HG02870 (cell line): ENCODE data around the gene FAAH.
"Not testable (repeated sequence)": the region's sequence is repeated elsewhere in the genome, so short reads cannot be mapped to it uniquely, and the experiment has no call there.

Experiments
- ATAC-seq: cut with Tn5 transposase; IDR thresholded peaks from one replicate; pipeline ENCODE4 v1.9.1; 2021; ENCODE audit warnings: mild to moderate bottlenecking, moderate library complexity; ENCODE audit not compliant: unreplicated experiment

Gene FAAH

GRCh38 chr1:46394108-46394871, at the start of gene FAAH:
Gene FAAH (plus strand): TSS chr1:46394317. CDS start chr1:46394349, 32 bp downstream.
- ATAC-seq = no peak

- no peak for ATAC-seq
Observed at GRCh38 chr1:46344481-46344880, 49.6 kb upstream of the FAAH start.

GRCh38 chr1:46345281-46345680, 48.8 kb upstream of the FAAH start:
- ATAC-seq = no peak

GRCh38 chr1:46352363-46352762, 41.8 kb upstream of the FAAH start:
- no peak for ATAC-seq

- not testable (repeated sequence) for ATAC-seq
Observed at GRCh38 chr1:46355920-46356319, 38.2 kb upstream of the FAAH start.

GRCh38 chr1:46362158-46362557, 32.0 kb upstream of the FAAH start:
- no peak for ATAC-seq

- no peak for ATAC-seq
Observed at GRCh38 chr1:46363121-46363520, 31.0 kb upstream of the FAAH start.

GRCh38 chr1:46364612-46365011, 29.5 kb upstream of the FAAH start:
- ATAC-seq = no peak

GRCh38 chr1:46365796-46366195, 28.3 kb upstream of the FAAH start:
- not testable (repeated sequence) for ATAC-seq

- no peak for ATAC-seq
Observed at GRCh38 chr1:46367072-46367471, 27.0 kb upstream of the FAAH start.

GRCh38 chr1:46367701-46368100, 26.4 kb upstream of the FAAH start:
- not testable (repeated sequence) for ATAC-seq

- ATAC-seq = no peak
Observed at GRCh38 chr1:46368791-46369190, 25.3 kb upstream of the FAAH start.

GRCh38 chr1:46369542-46370213, 24.4 kb upstream of the FAAH start:
- no peak for ATAC-seq

GRCh38 chr1:46370214-46370633, 23.9 kb upstream of the FAAH start:
- no peak for ATAC-seq

GRCh38 chr1:46372431-46372830, 21.7 kb upstream of the FAAH start:
- no peak for ATAC-seq

- ATAC-seq = no peak
Observed at GRCh38 chr1:46379996-46380395, 14.1 kb upstream of the FAAH start.

GRCh38 chr1:46380508-46380907, 13.6 kb upstream of the FAAH start:
- no peak for ATAC-seq

- no peak for ATAC-seq
Observed at GRCh38 chr1:46393510-46393909, 607 bp upstream of the FAAH start.

- ATAC-seq = no peak
Observed at GRCh38 chr1:46394872-46395465, 852 bp downstream of the FAAH start.

- no peak for ATAC-seq
Observed at GRCh38 chr1:46396441-46397398, 2.6 kb downstream of the FAAH start.

GRCh38 chr1:46399307-46399706, 5.2 kb downstream of the FAAH start:
- no peak for ATAC-seq
